GM12864 (cell line): ENCODE results near the gene PRX.

ENCODE experiments used
- DNase-seq: peaks from one replicate; pipeline ENCODE4 v3.0.0-alpha.2; 2011; ENCODE audit warnings: low read depth
- H3K4me3 ChIP-seq: 2 replicates; pipeline ENCODE4 v1.5.1; 2011; ENCODE audit warnings: mild to moderate bottlenecking, low read depth, low read length, control low read depth
- TF ChIP-seq, protein P1 (sequence below): IDR thresholded peaks from 2 replicates; pipeline ENCODE4 v1.5.1; 2011; ENCODE audit warnings: low read depth, mild to moderate bottlenecking, moderate library complexity, low read length, control low read depth, inconsistent platforms; ENCODE audit errors: missing control alignments

PRX gene

DNA sequence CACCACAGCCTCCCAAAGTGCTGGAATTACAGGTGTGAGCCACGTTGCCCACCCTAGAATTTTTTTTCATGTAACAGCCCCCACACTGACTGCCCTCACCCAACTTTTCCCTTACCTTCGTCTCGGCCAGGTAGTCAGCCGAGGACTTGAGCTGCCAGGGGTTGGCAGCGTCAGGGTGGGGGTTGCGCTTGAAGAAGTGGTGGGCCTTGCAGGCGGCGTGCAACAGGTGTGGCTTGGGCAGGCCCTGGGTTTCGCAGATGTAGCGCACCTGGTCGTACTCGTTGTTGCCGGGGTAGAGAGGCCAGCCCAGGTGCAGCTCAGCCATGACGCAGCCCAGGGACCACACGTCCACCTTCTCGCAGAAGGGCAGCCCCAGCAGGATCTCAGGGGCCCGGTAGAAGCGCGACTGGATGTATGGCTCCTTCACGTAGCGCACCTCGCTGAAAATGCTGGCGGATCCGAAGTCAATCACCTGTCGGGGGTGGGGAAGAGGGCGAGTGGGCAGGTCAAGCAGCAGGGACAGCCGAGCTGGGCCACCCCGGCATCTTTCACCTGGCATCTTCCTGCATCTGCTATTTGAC lies 29.4 kb downstream of the PRX start:
- no peak for DNase-seq
- no peak overlapping the region for H3K4me3 ChIP-seq
- TF ChIP-seq, protein P1, sequence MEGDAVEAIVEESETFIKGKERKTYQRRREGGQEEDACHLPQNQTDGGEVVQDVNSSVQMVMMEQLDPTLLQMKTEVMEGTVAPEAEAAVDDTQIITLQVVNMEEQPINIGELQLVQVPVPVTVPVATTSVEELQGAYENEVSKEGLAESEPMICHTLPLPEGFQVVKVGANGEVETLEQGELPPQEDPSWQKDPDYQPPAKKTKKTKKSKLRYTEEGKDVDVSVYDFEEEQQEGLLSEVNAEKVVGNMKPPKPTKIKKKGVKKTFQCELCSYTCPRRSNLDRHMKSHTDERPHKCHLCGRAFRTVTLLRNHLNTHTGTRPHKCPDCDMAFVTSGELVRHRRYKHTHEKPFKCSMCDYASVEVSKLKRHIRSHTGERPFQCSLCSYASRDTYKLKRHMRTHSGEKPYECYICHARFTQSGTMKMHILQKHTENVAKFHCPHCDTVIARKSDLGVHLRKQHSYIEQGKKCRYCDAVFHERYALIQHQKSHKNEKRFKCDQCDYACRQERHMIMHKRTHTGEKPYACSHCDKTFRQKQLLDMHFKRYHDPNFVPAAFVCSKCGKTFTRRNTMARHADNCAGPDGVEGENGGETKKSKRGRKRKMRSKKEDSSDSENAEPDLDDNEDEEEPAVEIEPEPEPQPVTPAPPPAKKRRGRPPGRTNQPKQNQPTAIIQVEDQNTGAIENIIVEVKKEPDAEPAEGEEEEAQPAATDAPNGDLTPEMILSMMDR, result no peak

DNA sequence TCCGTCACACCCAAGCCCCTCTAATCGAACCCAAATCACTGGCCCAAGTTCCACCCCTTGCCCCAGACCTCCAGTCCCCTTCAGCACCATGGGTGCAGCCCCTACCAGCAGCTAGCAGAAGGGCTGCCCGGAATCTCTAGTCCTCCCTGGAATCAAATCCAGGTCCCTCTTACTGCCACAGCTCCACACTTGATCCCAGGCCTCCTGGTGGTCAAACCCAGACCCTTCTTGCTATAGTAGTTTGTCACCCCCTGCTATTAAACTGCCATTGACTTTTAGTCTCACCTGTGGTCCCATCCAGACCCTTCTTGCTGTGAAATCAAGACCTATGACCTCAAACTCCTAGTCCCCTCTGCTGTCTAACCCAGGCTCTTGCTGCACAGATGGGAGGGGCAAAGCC lies 31.9 kb downstream of the PRX start:
- no peak for DNase-seq
- H3K4me3 ChIP-seq, result no peak overlapping the region
- TF ChIP-seq, protein P1, result no peak

DNA sequence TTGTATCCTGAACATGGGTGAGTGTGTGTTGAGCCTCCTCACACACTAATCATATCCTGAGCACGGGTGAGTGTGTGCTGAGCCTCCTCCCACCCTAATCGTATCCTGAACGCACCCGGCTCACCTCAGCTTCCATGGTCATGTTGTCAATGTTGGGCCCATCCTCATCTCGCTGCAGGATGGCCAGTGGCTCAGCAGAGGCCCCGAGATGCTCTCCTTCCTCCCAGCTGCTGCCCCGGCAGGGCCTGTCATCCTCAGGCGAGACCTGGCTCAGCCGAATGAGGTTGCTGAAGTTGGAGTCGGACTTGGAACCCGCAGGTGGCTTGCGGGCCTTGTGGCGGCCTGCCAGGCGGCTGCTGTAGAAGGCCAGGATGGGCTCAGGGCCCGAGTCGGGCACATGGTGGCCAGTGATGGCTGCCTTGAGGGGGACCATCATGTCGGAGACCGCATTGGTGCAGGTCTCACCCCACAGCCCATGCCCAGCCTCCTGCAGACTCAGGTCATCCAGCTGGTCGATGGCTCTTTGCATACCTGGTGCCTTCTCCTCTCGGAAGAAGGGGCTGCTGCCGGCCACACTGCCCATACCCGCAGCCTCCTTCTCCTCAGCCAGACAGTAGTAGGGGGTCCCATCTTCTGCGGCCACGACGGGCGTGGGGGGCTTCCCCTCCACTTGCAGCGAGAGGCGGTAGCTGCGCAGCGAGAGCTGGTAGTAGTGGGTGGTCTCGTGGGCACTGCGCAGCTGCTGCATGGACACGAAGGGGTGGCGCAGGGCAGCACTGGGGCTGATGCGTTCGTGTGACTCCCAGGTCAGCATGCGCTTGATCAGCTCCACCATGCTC lies 32.8 kb downstream of the PRX start:
- DNase-seq, result no peak
- H3K4me3 ChIP-seq, result no peak overlapping the region
- TF ChIP-seq, protein P1, result no peak

DNA sequence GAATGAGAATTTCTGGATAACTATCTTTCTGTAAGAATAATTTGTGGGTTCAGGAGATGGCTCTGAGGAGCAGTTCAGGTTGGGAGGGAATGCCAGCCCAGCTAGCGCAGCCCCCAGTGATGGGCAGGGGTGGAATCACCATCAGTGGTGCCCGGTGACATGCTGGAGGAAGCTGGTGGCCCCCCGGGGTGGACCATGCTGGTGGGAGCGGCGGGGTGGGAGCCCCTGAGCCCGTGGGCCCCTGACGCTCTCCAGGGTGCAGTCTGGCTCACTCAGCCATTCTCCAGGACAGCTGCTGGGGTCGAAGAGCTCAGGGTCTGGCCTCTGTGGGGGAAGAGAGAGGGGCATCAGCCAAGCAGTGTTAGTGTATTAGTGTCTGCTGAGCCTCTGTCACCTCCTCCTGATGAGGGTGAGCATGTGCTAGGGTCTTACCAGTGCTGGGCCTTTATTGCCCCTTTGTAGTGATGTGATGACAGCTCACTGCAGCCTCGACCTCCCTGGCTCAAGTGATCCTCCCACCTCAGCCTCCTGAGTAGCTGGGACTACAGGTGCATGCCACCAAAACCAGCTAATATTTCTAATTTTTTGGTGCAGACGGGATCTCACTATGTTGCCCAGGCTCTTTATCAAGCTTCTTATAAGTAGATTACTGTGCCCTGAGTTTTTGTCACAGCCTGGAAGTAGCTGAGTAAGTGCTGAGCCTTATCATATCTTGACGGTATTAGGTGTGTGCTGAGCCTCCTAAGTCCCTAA lies 33.6 kb downstream of the PRX start:
- TF ChIP-seq, protein P1, result no peak
- DNase-seq, result no peak
- H3K4me3 ChIP-seq, result no peak overlapping the region

DNA sequence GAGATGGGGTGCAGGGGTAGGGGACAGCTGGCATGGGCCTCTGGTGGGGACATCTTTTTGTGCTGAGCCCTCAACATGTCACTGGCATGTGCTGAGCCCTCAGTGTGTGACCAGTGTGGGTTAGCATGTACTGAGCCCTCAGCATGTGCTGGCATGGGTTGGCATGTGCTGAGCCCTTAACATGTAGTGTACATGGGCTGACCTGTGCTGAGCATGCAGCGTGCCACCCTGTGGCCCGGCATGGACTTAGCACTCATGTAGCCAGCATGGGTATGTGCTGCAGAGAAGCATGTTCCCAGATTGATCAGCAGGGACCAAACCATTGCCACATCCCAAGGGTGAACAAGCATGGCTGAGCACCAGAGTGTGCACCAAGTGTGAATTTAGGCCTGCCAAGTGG lies 34.7 kb downstream of the PRX start:
- no peak for DNase-seq
- TF ChIP-seq, protein P1, result no peak
- no peak overlapping the region for H3K4me3 ChIP-seq

DNA sequence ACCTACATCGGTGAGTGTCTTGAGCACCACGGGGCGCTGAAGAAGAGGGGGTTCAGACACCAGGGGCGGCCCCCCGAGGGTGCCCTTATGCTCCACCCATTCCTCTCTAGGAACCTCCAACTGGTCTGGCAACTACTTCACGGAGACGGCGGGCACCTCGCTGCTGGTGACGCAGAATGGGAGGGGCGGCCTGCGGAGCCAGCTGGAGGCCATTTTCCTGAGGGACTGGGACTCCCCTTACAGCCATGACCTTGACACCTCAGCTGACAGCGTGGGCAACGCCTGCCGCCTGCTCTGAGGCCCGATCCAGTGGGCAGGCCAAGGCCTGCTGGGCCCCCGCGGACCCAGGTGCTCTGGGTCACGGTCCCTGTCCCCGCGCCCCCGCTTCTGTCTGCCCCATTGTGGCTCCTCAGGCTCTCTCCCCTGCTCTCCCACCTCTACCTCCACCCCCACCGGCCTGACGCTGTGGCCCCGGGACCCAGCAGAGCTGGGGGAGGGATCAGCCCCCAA lies 35.2 kb downstream of the PRX start:
- H3K4me3 ChIP-seq, result no peak overlapping the region
- no peak for DNase-seq
- TF ChIP-seq, protein P1, result no peak
